NB4 (cell line): ENCODE measurements around the gene SCAMP5.

Source experiments
- MAX ChIP-seq: IDR thresholded peaks from 2 replicates; pipeline ENCODE4 v1.6.1; 2011; ENCODE audit warnings: low read depth, low read length
- POLR2A ChIP-seq: IDR thresholded peaks from 2 replicates; pipeline ENCODE4 v1.6.1; 2011; ENCODE audit warnings: mild to moderate bottlenecking; ENCODE audit not compliant: insufficient read length; ENCODE audit errors: extremely low read depth

- no peak for TF ChIP-seq POLR2A
- no peak for TF ChIP-seq MAX
These were observed 60.7 kb downstream of the SCAMP5 start for GRCh38 chr15:75056036-75056435.
